D721Med (cell line): ENCODE results near the gene CHRND.
"Not testable (repeated sequence)": the region's sequence is repeated elsewhere in the genome, so short reads cannot be mapped to it uniquely, and the experiment has no call there.

Experiments
- DNase-seq: peaks from one replicate; pipeline ENCODE4 v3.0.0; 2011; ENCODE audit warnings: low spot score; ENCODE audit not compliant: insufficient read length
- FAIRE-seq: peaks from 2 replicates; lab custom pipeline; 2011; peaks lifted over from hg19 to GRCh38; lab: Jason Lieb, UNC
- TF ChIP-seq, protein P1 (sequence below): IDR thresholded peaks from 2 replicates; pipeline ENCODE4 v1.5.1; 2012; ENCODE audit warnings: mild to moderate bottlenecking, control low read depth; ENCODE audit not compliant: insufficient read depth; ENCODE audit errors: missing control alignments

The CHRND gene

DNA sequence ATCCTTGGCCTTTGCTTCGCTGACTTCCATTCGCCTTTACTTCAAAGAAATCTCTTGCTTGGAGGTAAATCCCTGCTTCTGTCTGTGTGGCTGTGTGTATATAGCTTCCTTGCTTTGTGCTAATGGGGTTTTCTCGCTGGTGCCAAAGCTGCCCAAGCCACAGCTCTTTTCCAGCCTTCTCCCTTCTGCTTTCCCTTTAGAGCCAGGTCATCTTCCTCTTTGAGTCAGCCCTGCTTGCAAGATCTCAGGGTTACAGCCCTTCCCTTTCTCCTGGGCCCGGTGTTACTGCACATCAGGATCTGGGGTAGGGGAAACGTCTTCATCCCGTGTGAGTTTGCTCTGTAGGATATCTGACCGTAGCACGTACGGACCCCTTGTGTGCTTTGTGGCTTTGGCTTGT lies 43.6 kb downstream of the CHRND start:
- FAIRE-seq = no peak
- TF ChIP-seq, protein P1, sequence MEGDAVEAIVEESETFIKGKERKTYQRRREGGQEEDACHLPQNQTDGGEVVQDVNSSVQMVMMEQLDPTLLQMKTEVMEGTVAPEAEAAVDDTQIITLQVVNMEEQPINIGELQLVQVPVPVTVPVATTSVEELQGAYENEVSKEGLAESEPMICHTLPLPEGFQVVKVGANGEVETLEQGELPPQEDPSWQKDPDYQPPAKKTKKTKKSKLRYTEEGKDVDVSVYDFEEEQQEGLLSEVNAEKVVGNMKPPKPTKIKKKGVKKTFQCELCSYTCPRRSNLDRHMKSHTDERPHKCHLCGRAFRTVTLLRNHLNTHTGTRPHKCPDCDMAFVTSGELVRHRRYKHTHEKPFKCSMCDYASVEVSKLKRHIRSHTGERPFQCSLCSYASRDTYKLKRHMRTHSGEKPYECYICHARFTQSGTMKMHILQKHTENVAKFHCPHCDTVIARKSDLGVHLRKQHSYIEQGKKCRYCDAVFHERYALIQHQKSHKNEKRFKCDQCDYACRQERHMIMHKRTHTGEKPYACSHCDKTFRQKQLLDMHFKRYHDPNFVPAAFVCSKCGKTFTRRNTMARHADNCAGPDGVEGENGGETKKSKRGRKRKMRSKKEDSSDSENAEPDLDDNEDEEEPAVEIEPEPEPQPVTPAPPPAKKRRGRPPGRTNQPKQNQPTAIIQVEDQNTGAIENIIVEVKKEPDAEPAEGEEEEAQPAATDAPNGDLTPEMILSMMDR = no peak
- no peak for DNase-seq

- FAIRE-seq, DNase-seq: not testable (repeated sequence)
Observed at GRCh38 chr2:232570481-232570880, 44.5 kb downstream of the CHRND start.

GRCh38 chr2:232571026-232571474 lies 45.1 kb downstream of the CHRND start:
- FAIRE-seq = no peak
- TF ChIP-seq, protein P1 = no peak
- DNase-seq = no peak

- DNase-seq (no peak), FAIRE-seq (no peak)
- TF ChIP-seq, protein P1 = no peak
Observed at GRCh38 chr2:232573042-232573441, 47.1 kb downstream of the CHRND start.

DNA sequence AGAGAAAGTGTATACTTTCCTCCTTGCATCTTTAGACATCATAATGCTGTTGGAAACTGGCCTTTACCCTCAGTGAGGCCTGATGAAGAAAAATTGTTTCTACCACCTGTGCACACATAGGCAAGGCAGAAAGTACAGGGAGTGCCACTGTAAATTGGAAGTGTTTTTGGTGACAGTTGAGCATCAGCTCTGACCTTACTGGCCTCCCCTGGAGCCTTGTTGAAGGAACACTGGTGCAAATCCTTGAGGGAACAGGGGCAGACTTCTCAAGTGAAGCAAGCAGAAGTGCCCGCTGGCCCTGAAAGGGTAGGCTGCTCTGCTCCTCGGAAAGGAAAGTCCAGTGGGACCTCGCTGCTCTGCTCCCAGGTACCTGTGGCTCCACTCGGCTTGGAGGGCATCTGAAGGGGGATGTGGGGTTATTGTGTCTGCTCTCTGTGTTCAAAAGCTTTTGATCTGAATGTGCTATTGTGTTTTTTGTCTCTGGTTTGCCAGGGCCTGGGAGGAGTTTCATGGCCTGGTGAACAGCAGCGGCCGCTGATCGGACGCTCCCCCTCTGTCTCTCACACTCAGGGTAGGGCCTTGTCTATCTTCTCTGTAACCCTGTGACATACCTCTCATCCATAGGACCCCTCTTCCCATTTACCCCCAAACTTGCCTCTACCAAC lies 47.9 kb downstream of the CHRND start:
- no peak for DNase-seq
- TF ChIP-seq, protein P1 = no peak
- FAIRE-seq = no peak

DNA sequence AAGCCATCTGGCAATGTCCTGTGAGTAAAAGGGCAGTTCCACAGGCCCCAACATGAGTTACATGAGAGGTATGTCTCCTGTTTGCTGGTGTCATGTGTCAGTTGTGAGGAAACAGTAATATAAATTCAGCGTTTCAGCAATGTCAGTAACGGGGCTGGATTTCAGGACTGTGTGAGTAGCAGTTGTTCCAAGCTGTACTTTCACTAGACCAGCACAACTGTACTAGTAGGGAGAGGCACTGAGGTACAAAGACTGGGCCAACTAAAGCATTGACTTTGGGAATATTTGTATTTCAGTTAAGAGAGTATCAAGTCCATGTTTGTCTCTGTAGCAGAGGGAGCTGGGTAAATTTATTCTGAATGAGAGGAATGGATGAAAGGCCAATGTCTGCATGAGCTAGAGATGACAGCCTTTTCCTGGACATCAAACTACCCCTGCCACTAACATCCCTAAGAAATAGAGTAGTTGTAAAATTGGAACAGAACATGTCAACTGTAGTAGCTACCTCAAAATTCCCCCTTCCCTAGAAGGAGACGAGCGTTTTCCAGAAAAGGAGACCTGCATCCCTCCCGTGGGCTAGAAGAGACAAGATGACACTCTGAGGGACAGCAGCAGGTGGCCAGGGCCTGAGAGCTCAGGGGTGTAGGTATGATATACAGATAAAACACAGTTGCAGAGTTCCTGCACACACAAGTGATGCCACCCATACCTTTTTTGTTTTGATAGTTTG lies 48.9 kb downstream of the CHRND start:
- FAIRE-seq = no peak

DNA sequence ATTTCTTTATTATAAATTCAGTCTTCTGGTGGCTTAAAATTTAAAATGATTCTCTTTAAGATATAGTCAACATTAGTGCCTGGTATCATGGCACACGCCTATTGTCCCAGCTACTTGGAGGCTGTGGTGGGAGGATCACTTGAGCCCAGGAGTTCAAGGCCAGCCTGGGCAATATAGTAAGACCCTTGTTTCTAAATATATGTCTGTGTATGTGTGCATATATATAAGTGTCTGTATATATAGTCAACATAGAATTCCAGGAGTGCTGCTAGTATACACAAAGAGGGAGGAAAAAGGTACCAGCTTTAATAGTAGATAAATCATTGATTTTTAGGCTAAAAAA lies 49.4 kb downstream of the CHRND start:
- FAIRE-seq (no peak), DNase-seq (no peak)
- TF ChIP-seq, protein P1 = no peak

More for the DNA sequence above, 48.9 kb downstream of the CHRND start:
- no peak for DNase-seq
- TF ChIP-seq, protein P1 = no peak
